Activated T-cell treated with anti-CD3 and anti-CD28 coated beads, Interleukin-2, amount 50 U/mL, for 1 hour (primary cell): Measurements from ENCODE around the gene REXO2.

Experiments
- DNase-seq: peaks from one replicate; pipeline ENCODE4 v3.0.0-alpha.2; 2020

Gene REXO2

DNA sequence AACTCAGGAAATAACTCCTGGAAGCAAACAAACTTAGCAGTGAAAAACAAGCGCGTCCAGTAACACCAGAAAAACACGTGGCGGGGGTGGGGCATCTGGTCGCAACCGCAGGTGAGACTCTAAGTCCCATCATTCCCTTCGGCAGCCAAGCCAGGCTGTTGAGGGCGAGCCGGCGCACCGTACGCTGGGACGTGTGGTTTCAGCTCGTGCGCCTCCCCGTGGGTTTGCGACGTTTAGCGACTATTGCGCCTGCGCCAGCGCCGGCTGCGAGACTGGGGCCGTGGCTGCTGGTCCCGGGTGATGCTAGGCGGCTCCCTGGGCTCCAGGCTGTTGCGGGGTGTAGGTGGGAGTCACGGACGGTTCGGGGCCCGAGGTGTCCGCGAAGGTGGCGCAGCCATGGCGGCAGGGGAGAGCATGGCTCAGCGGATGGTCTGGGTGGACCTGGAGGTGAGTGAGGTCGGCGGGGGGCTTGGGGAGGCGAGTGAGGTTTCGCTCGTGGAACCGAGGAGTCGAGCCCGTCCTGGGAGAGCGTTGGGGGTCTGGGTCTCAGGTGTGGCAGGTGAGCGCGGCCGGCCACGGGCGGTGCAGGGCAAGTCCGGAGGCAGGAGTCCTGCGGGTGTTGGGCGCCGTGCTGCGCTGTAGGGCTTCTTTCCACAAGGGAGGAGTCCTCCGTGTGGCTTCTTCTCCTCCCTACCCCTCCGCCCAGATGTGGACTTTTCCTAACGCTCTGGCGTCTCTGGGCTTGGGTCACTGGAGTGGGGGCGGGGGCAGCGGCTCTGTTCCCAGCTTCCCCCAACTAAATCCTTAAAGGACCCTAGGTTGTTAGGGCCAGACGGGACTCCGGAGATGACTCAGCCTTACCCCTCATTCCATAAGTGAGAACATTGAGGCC lies at the start of gene REXO2:
REXO2 (plus strand) TSS at position 239 of the 892 bp plus-strand sequence; CDS start at position 301, 62 bp downstream.
- peak; percentile 93 for DNase-seq

DNA sequence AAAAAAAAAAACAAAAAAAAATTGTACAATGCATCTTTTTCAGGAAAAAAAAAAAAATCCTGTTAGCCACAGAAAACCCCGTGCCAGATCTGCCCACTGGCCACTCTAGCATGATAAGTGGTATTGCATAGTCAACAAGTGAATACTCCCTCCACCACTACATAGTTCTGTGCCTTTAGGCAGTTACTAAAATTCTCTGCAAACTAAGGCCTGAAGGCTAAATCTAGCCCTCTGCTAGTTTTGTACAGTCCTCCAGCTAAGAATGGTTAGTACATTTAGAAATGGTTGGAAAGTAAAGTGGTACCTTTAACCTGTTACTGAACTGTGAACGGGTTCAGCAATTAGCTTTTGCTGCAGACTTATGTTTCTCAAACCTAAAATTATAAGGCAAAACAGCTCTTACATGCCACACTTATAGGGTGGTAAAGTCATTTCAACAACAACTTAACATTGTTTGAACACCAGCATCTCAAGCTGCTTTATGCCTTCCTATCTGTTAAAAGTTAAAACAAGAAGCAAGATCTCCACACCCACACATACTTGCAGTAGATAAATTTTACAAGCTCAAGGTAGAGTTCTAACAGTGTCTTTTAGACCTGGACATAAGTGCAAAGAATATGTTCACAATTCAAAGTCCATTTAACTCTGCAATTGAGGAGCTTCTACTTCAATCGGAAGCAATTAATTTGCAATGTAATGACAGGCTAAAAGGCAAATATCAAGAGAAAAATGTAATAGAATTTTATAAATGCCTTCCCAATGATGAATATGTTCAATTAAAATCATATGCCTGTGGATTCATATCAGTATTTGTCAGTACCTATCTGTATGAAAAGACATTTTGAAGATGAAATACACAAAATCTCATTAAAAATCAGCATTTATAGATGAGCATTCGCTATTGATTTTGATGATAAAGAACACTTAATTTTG lies 46.3 kb upstream of the REXO2 start:
- no peak for DNase-seq

DNA sequence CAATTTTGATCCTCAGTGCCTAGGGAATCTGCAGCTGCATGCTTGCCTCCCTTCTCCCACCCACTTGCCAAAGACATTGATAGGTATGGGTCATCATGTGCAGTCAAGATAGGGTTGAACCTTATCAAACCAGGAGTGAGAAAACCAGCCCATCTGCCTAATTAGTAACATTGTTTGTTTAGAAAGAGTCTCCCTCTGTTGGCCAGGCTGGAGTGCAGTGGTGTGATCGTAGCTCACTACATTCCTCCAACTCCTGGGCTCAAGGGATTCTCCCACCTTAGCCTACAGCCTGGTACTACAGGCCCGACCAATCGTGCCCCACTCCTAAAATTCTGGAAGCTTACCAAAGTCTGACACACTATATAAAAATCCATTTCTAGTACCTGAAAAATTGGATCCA lies 43.5 kb upstream of the REXO2 start:
- no peak for DNase-seq

DNA sequence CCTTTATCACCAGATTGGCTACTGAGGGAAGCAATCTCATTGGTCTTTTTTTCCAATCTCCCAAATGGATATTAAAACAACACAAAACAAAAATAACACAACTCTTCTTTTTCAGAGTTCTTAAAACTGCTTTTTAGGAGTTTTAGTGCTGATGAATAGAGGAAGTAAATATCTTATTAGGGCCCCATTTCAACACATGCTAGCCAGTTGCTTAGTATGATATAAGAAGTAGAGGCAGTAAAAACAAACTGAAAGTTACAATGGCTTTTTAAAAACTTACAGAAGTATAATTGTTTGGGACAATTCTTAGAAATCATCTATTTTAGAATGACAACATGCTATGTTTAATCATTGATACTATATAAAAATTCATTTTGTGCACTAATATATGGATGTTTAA lies 42.4 kb upstream of the REXO2 start:
- no peak for DNase-seq

DNA sequence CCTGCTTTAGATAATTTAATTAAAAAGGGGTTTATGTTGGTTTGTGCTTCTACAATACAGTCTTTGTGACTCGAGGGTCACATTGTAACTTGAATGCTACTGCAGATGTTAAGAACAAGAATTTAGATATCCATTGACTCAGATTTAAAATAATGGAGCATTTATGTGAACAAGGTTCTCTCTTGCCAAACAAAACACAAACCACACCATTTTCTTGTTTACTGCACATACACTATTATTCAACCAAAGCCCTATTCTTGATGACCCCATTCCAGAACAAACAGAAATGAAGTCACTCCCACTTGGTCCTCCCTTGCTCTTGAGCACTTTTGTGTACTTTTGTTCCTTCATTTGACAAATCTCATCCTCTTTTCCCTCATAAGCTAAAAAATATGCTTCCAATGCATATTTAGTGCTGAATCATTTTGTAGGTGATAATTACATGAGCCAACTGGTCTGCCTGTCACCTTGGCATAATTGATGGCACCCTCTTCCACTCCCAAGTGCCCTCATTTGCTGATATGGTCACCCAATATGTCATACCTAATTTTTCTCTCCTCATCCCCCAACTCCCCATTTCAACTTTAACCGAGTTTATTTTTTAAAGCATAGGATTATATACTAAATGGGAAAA lies 41.8 kb upstream of the REXO2 start:
- DNase-seq = no peak

DNA sequence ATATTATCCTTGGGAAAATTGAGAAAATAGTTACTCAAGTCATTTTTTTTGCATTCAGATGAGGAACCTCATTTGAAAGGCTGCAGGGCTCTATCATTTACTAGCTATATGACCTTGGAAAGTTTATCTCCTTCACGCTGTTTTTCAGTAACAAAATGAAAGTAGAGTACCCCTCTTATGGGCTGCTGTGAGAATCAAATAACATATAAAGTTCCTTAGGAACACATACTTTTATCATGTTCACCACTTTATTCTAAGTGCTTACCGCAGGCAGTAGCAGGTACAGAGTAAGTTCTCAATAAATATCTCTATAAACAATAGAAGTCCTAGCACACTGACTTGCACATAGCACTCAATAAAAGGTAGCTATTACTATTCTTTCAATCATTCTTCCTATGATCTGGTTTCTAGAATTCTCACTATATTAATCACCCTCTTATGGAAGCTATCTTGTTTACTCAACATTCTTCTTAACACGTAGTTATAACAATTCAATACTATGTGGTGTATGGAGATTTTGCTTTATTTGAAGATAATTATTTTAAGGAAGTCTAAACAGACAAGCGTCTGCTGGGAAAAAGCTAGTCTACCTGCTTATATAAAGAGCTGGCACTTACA lies 40.9 kb upstream of the REXO2 start:
- DNase-seq = no peak

DNA sequence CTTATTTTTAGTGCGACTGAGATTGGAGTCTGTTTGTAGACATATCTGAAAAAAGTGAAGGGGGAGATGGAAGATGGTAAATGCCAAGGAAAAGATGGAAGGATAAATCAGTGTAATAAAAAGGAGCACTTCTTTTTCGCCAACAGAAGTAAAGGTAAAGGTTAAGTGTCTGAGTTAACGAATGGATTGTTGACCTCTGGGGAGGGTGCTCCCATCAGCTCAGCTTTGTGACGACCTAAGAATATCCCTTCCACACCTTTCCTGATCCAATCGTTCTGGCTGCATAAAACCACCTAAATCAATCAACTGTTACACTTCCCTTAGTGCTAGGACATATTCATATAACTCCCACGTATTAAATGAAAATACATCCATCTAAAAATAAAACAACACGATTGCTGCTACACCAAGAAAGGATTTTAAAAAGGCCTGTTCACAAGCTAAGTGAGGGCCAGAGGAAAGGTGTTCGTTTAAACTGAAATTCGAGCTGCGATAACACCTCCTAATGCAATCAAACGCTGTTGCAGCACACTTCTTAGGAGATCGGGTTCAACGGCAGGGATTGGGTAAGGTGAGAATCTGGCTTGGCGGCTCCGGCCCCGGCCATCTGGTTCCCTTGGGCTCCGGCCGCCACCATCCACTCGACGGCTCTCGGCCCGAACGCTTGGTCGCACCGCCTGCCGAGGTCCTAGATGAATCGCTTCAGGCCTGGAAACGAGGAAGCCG lies 39.6 kb upstream of the REXO2 start:
- no peak for DNase-seq

DNA sequence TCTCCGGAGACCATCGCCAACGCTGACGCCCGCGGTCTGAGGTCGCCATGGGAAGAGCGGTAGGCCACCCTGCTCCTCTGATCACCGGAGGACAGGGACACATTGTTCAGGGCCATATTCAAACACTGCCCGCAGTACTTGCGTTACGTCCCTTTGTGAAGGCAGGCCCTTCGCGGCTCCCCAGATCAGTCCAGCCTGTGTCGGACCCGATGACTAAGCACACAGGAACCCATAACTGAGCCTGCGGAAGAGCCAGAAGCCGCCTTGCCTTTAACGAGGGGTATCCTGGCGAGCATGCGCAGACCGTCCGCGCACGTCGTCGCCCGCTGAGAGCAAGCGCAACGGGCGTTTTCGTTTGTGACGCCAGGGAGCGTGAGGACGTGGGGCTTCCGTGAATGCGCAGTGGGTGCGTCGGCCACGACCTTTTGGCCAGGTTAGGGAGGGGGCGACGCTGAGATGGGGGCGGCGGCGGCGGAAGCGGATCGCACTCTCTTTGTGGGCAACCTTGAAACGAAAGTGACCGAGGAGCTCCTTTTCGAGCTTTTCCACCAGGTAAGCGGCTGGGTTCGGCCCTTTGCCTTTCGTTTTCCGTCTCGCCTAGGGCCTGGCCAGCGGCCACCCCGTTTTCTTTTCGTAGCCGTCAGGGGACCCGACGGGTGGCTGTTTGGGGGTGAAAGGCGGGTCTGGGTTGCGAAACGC lies 38.9 kb upstream of the REXO2 start, which contains the start of the genes C11orf71 and RBM7:
C11orf71 (minus strand) TSS at position 296 of the 699 bp plus-strand sequence; CDS start at position 116, 180 bp downstream.
RBM7 (plus strand) TSS at position 451 of the 699 bp plus-strand sequence; CDS start at position 457, 6 bp downstream.
- DNase-seq = peak; percentile 96

DNA sequence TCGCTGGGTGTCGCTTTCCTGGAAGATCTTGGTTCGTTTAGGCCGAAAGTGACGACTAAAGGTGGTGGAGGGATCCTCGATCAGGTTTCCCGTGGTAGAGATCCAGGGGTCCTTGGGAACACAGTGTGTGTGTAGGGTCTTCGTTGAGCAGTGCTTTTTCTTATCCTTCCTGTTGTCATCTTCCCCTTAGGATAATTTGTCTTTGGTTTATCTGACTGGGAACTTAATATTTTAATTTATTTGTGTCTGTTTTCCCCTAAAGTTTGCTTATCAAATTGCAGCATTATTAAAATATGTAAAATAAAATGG lies 38.4 kb upstream of the REXO2 start:
- no peak for DNase-seq

DNA sequence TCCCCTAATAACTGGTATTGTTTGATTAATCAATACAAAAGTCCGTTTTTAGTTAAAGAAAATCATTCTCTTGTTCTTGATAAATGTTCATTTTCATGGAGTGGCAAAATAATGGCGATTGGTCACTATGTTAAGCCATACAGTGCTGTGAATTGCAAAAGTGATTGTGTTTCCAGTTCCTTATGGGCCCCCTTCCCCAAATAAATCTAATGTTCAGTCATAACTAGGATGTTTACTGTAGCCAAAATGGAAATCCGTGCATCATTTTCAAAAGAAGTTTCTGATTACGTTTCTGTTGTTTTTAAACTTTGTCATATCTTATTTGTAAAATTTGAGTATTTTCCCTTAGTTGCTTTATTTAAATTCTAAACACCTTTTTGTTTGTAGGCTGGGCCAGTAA lies 38.0 kb upstream of the REXO2 start:
- DNase-seq = no peak

DNA sequence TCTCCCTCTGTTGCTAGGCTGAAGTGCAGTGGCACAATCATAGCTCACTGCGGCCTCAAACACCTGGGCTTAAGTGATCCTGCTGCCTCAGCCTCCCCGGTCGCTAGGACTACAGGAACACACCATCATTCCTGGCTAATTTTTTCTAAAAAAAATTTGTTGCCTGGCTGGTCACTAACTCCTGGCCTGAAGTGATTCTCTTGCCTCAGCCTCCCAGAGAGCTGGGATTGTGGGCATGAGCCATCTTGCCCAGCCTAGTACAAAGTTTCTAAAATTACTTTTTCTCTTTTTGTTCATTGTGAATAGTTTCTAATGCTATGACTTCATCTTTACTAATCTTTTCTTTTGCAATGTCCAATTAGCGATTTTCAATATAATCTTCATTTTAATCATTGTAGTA lies 26.3 kb upstream of the REXO2 start:
- DNase-seq = no peak

DNA sequence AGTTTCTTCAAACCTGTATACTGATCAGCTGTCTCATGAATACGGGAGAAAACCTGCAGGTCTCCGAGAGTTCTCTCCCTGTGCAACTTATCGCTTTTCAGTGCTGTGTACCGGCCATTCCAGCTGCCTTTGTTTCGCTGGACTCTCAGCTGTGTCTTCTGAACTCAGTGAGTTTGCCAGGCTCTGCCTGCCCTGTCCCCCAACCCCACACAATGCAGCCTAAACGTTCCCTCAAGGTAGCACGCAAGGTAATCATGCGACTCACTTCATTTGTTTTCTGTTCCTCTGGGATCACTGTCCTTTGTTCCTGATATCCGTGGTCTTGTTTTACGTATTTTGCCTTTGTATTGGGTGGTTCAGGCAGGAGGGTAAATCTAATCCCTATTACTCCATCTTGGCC lies 25.3 kb upstream of the REXO2 start:
- no peak for DNase-seq

DNA sequence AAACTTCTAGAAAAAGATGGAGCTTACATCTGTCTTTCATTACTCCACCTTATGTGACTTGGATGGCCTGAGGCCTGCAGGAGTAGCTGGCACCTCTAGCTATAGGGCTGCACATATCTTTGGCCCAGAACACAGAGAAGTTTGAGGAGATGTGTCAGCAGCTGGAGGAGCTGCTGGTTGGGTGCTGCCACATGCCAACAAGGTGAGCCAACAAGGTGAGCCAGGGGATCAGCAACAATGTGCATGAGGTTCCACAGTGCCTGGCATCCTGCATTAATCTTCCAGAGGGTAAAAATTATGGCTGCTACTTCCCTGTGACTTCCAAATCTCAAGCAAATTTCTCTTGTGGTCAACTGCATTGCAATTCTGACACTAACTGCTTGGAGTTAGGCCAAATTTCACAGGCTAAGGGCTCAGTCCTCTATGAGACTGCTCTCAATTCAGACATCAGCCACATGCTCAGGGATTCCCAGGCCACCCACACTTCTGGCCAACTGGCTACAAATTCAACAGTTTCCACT lies 22.8 kb upstream of the REXO2 start:
- DNase-seq = no peak

DNA sequence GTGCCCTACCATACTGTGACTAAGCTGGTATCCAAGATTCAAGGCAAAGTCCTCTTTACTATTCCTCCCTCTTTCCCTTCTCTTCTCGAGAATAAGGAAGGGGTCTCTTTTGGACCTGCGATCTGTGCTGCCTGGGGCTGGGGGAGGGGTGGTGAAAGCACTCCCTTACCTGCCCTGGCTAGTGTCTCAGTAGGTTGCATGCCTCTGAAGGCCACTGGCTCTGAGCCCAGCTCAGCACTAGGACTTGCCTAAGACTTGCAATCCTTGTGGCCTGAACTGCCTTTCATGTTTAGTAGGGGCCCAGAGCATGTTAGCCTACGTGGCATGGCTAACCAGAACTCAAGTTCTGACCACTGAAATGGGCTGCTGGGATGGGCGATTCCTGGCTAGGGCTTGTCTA lies 13.0 kb upstream of the REXO2 start:
- no peak for DNase-seq

DNA sequence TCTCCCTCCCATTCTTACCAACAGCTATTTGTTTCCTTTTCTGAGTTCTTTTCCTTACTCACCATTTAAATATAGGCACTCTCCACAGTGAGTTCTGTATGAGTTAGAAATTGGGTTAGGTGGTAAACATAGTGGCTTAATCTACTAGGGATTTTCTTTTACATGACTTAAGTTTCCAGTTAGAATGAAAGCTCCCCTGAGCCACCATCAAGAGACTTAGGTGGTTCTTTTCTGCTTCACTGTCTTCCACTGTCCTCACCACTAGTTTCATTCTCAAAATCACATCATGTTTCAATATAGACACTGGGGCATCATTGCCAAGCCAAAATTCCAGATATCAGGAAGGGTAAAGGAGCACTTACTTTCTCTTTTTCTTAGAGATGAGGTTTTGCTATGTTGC lies 9.0 kb upstream of the REXO2 start:
- no peak for DNase-seq

DNA sequence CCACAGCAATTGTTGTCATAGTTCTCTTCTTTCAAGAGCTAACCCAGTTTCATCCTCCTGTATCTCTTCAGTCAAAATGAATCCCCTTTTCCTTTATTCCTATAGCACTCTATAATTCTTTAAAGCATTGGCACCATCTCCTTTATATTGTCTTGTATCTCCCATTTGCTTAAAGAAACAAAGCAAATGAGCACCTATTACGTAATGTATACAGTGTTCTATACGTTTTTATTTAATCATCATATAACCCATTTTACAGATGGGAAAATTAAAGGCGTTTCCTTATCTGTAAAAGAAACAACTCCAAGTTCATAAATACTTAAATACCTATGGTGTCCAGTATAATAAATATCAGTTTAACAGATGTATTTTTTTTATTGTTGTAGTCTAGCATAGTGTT lies 6.4 kb upstream of the REXO2 start:
- no peak for DNase-seq

DNA sequence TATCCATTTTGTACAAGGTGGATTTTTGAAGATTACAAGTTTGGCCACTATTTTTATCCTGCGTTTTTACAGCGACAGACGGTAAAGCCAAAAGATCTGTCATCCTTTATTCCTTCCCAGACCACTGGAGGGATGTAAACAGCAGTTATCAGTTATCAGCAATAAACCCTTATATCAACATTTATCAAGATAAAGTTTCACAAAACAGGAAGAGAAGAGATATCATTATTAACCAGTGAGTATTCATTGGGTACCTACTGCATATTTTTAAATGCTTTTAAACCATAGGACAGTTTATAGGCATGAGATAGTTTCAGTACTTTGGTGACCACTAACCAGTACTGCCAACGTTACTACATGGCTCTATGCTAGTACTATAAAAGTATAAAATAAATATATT lies 5.9 kb upstream of the REXO2 start:
- DNase-seq = no peak

DNA sequence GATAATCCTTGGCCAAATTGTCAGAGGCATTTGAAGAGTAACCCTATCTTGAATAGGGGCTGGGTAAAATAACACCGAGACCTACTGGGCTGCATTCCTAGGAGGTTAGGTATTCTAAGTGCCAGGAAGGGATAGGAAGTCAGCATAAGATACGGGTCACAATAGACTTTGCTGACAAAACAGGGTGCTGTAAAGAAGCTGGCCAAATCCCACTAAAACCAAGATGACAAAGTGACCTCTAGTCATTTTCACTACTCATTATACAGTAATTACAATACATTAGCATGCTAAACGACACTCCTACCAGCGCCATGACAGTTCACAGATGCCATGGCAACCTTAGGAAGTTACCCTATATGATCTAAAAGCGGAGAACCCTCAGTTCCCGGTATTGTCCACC lies 964 bp upstream of the REXO2 start:
- DNase-seq = no peak

DNA sequence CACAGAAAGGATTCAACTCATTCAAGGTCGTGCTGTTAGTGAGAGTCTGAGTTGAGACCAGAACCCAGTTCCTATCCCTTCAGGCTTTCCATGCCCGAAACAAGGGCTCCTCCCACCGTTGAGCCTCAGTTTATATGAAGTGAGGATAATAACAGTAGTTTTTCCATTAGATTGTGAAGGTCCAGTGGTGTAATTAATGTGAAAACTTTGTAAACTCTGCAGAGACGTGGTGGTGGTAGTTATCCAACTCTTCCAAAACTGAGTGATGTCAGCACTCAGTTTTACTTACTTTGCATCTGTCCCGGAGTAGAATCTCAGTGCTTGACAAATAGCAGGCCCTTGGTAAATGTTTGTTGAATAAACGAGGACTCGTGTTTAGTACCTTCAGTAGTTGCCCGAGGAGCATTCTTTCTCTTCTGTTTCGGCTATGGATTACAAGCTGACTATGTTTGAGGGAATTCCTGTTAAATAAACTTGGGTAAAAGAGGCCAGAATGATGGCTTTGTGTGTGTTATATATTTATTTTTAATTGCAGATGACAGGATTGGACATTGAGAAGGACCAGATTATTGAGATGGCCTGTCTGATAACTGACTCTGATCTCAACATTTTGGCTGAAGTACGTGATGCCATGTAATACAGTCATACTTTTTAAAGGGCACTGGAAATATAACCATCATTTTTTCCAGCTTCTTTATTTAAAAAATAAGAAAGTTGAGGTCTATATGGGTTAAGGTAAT lies 1.0 kb downstream of the REXO2 start:
- no peak for DNase-seq

DNA sequence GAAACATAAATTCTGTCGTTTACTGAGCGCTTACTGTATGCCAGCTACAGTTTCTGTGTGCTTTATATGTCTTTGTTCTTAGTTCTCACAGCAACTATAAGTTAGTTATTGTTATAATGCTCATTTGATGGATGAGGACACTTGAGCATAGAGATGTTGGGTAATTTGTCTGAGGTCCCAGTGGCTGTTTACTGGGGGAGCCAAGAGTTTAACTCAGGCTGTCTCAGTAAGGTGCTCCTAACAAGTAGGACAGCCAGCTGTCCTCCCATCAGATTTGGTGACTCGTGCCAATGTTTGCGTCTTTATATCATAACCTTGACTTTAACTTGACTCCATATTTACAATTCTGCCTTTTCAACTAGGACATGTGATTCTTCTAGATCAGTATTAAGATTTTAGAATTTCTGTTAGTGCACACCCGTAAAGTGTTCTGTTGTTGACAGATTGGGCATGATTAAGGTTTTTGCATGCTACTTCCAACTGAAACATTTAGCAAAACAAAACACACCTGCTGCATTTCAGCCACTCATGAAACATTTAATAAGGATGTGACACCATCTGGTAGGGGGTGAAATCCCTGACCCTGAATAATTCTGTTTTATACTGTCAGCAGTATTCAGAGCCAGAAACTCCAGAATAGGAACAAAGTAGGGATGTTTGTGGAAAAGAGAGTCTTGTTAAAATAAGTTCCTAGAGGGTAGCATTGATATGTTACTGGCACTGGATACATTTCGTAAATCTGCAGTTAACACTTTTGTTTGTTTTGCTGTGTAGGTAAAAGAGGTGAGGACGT lies 1.9 kb downstream of the REXO2 start:
- no peak for DNase-seq
